WTC11 (cell line): ENCODE data around the gene RRAD. TPM values are rescaled to one million over a fixed set of nuclear protein-coding genes. Genes with fewer than 3 reads are reported as not detected.

Source experiments
- ATAC-seq: fragments of 200-7000 bp; cut with Tn5 transposase; 2 replicates; pipeline ENCODE4 v1.10.0; 2021; ENCODE audit warnings: mild to moderate bottlenecking, moderate library complexity
- CTCF ChIA-PET: fragments of 300-600 bp; sonication (Branson Sonifier 250); formaldehyde crosslinking; loops from one replicate; lab custom pipeline; 2021; ENCODE audit warnings: antibody characterized with exemption; lab: Charles Lee
- POLR2A ChIA-PET: fragments of 350-600 bp; sonication (Branson Sonifier 250); formaldehyde crosslinking; loops from one replicate; lab custom pipeline; 2021; ENCODE audit warnings: antibody characterized with exemption; lab: Charles Lee
- DNase-seq: peaks from one replicate; pipeline ENCODE4 v3.0.0; 2021; ENCODE audit warnings: low spot score
- H3K27ac Mint-ChIP-seq: 2 replicates; pipeline ENCODE4 v1.8.0; 2021; ENCODE audit warnings: mixed read lengths
- H3K27me3 Mint-ChIP-seq: 2 replicates; pipeline ENCODE4 v1.8.0; 2021; ENCODE audit warnings: low read depth, mild to moderate bottlenecking, moderate library complexity, mixed read lengths
- H3K36me3 Mint-ChIP-seq: 2 replicates; pipeline ENCODE4 v1.8.0; 2021; ENCODE audit warnings: mixed read lengths
- H3K4me1 Mint-ChIP-seq: 2 replicates; pipeline ENCODE4 v1.8.0; 2022; ENCODE audit warnings: mixed read lengths
- H3K4me3 Mint-ChIP-seq: 2 replicates; pipeline ENCODE4 v1.8.0; 2021; ENCODE audit warnings: mild to moderate bottlenecking, moderate library complexity, mixed read lengths
- H3K9me3 Mint-ChIP-seq: 2 replicates; pipeline ENCODE4 v1.8.0; 2021; ENCODE audit warnings: mixed read lengths
- CREB1 ChIP-seq: sonication (generic); formaldehyde crosslinking; IDR thresholded peaks from 2 replicates; pipeline ENCODE4 v1.8.0; 2023; ENCODE audit warnings: mild to moderate bottlenecking, missing genetic modification reagents
- EMX1 ChIP-seq: fragments of 250-450 bp; sonication (Bioruptor Pico); IDR thresholded peaks from 2 replicates; pipeline ENCODE4 v1.8.0; 2021; ENCODE audit warnings: mild to moderate bottlenecking
- FOXK1 ChIP-seq: sonication (generic); formaldehyde crosslinking; IDR thresholded peaks from 2 replicates; pipeline ENCODE4 v1.8.0; 2022; ENCODE audit warnings: mild to moderate bottlenecking, moderate library complexity, missing genetic modification reagents
- FOXP1 ChIP-seq: sonication (generic); formaldehyde crosslinking; IDR thresholded peaks from 2 replicates; pipeline ENCODE4 v1.8.0; 2022; ENCODE audit warnings: missing genetic modification reagents, mild to moderate bottlenecking, moderate library complexity, borderline replicate concordance
- IRF2 ChIP-seq: sonication (generic); formaldehyde crosslinking; IDR thresholded peaks from 2 replicates; pipeline ENCODE4 v1.8.0; 2022; ENCODE audit warnings: low read depth, missing genetic modification reagents, borderline replicate concordance
- MYBL2 ChIP-seq: sonication (generic); formaldehyde crosslinking; IDR thresholded peaks from 2 replicates; pipeline ENCODE4 v1.8.1; 2023; ENCODE audit warnings: mild to moderate bottlenecking, moderate library complexity, missing genetic modification reagents
- NFE2L1 ChIP-seq: sonication (generic); formaldehyde crosslinking; IDR thresholded peaks from 2 replicates; pipeline ENCODE4 v1.8.1; 2023; ENCODE audit warnings: missing genetic modification reagents
- SOX15 ChIP-seq: fragments of 250-450 bp; sonication (Bioruptor Pico); IDR thresholded peaks from 2 replicates; pipeline ENCODE4 v1.9.0; 2021; ENCODE audit warnings: mild to moderate bottlenecking
- SP1 ChIP-seq: sonication (generic); formaldehyde crosslinking; conservative IDR thresholded peaks from 2 replicates; pipeline ENCODE4 v1.8.1; 2022; ENCODE audit warnings: missing genetic modification reagents
- TP53 ChIP-seq: sonication (generic); formaldehyde crosslinking; IDR thresholded peaks from 2 replicates; pipeline ENCODE4 v1.8.1; 2023; ENCODE audit warnings: mild to moderate bottlenecking, missing genetic modification reagents
- ZNF121 ChIP-seq: sonication (generic); formaldehyde crosslinking; IDR thresholded peaks from 2 replicates; pipeline ENCODE4 v1.8.0; 2023; ENCODE audit warnings: missing genetic modification reagents
- ZNF219 ChIP-seq: sonication (generic); formaldehyde crosslinking; IDR thresholded peaks from 2 replicates; pipeline ENCODE4 v1.8.0; 2023; ENCODE audit warnings: missing genetic modification reagents, mild to moderate bottlenecking, borderline replicate concordance
- ZNF396 ChIP-seq: fragments of 250-450 bp; sonication (Bioruptor Pico); IDR thresholded peaks from 2 replicates; pipeline ENCODE4 v1.8.0; 2021; ENCODE audit warnings: mild to moderate bottlenecking, moderate library complexity, borderline replicate concordance
- ZNF423 ChIP-seq: fragments of 250-450 bp; sonication (Bioruptor Pico); IDR thresholded peaks from 2 replicates; pipeline ENCODE4 v2.1.2; 2022; ENCODE audit warnings: mild to moderate bottlenecking, moderate library complexity
- total RNA-seq: library from RNA; stranded (reverse); gene quantifications from 3 replicates; pipeline ENCODE4 v1.2.3, GENCODE V29; 2021
- TF ChIP-seq, protein P1 (sequence below): sonication (generic); formaldehyde crosslinking; IDR thresholded peaks from 2 replicates; pipeline ENCODE4 v1.8.1; 2023; ENCODE audit warnings: mild to moderate bottlenecking, missing genetic modification reagents
- TF ChIP-seq, protein P2 (sequence below): fragments of 250-450 bp; sonication (Bioruptor Pico); IDR thresholded peaks from 2 replicates; pipeline ENCODE4 v1.9.0; 2021; ENCODE audit warnings: mild to moderate bottlenecking
- TF ChIP-seq, protein P3 (sequence below): fragments of 250-450 bp; sonication (Bioruptor Pico); conservative IDR thresholded peaks from 2 replicates; pipeline ENCODE4 v1.9.0; 2021; ENCODE audit warnings: mild to moderate bottlenecking
- TF ChIP-seq, protein P4 (sequence below): sonication (generic); formaldehyde crosslinking; IDR thresholded peaks from 2 replicates; pipeline ENCODE4 v1.8.1; 2022; ENCODE audit warnings: low read depth, missing genetic modification reagents, borderline replicate concordance
- TF ChIP-seq, protein P5 (sequence below): sonication (generic); formaldehyde crosslinking; IDR thresholded peaks from 2 replicates; pipeline ENCODE4 v1.8.1; 2022; ENCODE audit warnings: mild to moderate bottlenecking, missing genetic modification reagents, moderate library complexity, borderline replicate concordance
- TF ChIP-seq, protein P6 (sequence below): sonication (generic); formaldehyde crosslinking; IDR thresholded peaks from 2 replicates; pipeline ENCODE4 v1.8.1; 2022; ENCODE audit warnings: mild to moderate bottlenecking, moderate library complexity, missing genetic modification reagents
- TF ChIP-seq, protein P7 (sequence below): sonication (generic); formaldehyde crosslinking; conservative IDR thresholded peaks from 2 replicates; pipeline ENCODE4 v1.8.1; 2023; ENCODE audit warnings: mild to moderate bottlenecking, low read depth, missing genetic modification reagents, moderate library complexity

The RRAD gene
- total RNA-seq, 1 experiment from 2014 or later, result 0.52 TPM

DNA sequence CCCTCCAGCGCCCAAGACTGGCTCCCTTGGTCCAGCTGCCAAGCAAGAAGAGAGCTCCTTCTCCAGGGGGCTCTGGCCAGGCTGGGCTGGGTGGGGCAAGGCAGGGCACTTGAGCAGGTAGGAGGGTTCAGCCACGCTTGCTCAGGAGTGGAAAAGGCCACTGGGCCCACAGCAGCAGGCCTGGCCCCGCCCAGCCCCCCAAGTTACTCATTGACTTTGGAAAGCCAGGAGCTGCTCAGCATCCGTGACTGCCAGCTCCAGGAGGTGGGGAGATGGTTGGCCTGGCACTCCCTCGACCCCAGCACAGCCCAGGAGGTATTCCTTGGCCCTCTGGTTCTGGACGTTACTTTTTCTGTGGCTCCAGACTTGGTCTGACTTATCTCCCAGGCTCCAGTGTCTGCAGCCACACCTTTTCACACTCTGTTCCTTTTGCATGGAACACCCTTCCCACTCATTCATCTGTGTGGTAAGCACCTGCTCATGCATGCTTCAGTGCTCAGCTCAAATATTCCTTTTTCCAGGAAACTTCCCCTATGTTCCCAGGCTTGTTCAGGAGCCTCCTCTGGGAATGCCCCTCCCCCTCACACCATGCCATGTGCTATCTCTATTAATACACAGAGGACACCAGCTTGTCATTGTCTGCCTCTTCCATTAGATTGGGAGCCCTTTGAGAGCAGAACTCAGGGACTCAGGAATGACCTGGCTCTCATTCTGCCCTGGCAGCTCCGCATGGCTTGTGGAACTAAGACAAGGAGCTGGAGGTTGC, 6.3 kb downstream of the RRAD start, which contains the start of gene CDH16 (continued):
- TF ChIP-seq, protein P1, sequence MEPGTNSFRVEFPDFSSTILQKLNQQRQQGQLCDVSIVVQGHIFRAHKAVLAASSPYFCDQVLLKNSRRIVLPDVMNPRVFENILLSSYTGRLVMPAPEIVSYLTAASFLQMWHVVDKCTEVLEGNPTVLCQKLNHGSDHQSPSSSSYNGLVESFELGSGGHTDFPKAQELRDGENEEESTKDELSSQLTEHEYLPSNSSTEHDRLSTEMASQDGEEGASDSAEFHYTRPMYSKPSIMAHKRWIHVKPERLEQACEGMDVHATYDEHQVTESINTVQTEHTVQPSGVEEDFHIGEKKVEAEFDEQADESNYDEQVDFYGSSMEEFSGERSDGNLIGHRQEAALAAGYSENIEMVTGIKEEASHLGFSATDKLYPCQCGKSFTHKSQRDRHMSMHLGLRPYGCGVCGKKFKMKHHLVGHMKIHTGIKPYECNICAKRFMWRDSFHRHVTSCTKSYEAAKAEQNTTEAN (CRISPR knock-in tag), result no peak
- TF ChIP-seq, protein P2, sequence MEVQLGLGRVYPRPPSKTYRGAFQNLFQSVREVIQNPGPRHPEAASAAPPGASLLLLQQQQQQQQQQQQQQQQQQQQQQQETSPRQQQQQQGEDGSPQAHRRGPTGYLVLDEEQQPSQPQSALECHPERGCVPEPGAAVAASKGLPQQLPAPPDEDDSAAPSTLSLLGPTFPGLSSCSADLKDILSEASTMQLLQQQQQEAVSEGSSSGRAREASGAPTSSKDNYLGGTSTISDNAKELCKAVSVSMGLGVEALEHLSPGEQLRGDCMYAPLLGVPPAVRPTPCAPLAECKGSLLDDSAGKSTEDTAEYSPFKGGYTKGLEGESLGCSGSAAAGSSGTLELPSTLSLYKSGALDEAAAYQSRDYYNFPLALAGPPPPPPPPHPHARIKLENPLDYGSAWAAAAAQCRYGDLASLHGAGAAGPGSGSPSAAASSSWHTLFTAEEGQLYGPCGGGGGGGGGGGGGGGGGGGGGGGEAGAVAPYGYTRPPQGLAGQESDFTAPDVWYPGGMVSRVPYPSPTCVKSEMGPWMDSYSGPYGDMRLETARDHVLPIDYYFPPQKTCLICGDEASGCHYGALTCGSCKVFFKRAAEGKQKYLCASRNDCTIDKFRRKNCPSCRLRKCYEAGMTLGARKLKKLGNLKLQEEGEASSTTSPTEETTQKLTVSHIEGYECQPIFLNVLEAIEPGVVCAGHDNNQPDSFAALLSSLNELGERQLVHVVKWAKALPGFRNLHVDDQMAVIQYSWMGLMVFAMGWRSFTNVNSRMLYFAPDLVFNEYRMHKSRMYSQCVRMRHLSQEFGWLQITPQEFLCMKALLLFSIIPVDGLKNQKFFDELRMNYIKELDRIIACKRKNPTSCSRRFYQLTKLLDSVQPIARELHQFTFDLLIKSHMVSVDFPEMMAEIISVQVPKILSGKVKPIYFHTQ (CRISPR knock-in tag), result no peak
- TF ChIP-seq SP1 (CRISPR knock-in tag) (no peak), ZNF121 (CRISPR knock-in tag) (no peak), ZNF219 (CRISPR knock-in tag) (no peak), EMX1 (CRISPR knock-in tag) (no peak), FOXP1 (CRISPR knock-in tag) (no peak), TP53 (CRISPR knock-in tag) (no peak)

DNA sequence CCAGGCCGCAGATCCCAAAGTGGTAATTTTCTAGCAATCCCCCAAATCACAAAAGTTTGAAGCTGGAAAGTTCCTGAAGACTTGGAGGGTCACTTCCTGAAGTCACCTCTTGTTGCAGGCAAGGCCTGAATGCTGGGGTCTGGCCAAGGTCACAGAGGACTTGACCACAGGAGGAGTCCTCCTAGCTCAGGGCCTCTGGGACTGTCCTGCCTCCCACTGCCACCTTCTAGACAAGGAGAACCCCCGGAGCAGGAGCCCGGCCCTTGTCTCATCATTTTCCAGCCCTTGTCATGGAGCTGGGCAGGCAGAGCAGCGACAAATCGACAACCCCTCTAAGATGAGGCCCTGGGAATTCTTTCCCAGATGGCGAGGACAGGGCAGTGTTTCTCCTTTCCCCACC, 7.0 kb downstream of the RRAD start:
- ChIA-PET CTCF (interaction anchor here (0.6 to 6.0 kb wide), 7 partner anchors 8 to 88 kb away, joined by 3 to 38 read pairs (median 7); partner anchors contain the start of gene NAE1), POLR2A (no interaction called here)
- Mint-ChIP-seq H3K27ac (no peak overlapping the region), H3K4me3 (no peak overlapping the region), H3K4me1 (no peaks in the 10 kb centered on the region), H3K27me3 (peaks cover 12% of the 10 kb centered on the region), H3K9me3 (no peaks in the 10 kb centered on the region), H3K36me3 (no peaks in the 10 kb centered on the region)
- DNase-seq, result no peak
- TF ChIP-seq CREB1 (CRISPR knock-in tag) (no peak), MYBL2 (CRISPR knock-in tag) (no peak), NFE2L1 (CRISPR knock-in tag) (no peak), SOX15 (no peak), FOXK1 (CRISPR knock-in tag) (no peak), ZNF396 (no peak), ZNF423 (CRISPR knock-in tag) (no peak), IRF2 (no peak)
- TF ChIP-seq, protein P3, sequence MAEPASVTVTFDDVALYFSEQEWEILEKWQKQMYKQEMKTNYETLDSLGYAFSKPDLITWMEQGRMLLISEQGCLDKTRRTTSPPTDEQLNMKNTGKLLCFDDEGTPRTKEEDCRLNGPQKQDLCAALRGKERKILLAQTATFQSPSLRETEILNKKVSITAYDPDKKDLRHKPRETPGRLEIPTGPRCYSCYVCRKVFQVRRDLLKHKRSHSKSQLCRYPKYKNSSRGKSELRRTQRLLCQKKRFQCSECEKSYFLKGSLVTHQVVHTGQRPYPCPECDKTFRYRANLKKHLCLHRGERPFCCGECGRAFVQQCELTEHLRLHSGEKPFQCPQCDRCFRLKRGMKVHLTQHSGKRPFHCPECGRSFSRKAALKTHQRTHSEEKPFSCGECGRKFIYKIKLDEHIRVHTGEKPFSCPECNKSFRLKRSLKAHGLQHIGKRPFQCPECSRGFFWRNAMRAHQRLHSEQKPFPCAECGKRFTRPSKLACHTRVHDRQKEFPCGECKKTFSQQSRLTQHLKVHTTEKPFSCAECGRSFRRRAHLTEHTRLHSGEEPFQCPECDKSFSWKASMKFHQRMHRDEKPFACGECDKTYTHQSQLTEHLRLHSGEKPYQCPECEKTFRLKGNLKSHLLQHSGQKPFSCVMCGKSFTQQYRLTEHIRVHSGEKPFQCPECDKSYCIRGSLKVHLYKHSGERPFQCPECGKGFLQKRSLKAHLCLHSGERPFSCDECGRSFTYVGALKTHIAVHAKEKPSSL (CRISPR knock-in tag), result no peak
- TF ChIP-seq, protein P4, sequence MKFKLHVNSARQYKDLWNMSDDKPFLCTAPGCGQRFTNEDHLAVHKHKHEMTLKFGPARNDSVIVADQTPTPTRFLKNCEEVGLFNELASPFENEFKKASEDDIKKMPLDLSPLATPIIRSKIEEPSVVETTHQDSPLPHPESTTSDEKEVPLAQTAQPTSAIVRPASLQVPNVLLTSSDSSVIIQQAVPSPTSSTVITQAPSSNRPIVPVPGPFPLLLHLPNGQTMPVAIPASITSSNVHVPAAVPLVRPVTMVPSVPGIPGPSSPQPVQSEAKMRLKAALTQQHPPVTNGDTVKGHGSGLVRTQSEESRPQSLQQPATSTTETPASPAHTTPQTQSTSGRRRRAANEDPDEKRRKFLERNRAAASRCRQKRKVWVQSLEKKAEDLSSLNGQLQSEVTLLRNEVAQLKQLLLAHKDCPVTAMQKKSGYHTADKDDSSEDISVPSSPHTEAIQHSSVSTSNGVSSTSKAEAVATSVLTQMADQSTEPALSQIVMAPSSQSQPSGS (CRISPR knock-in tag), result no peak
- TF ChIP-seq, protein P5, sequence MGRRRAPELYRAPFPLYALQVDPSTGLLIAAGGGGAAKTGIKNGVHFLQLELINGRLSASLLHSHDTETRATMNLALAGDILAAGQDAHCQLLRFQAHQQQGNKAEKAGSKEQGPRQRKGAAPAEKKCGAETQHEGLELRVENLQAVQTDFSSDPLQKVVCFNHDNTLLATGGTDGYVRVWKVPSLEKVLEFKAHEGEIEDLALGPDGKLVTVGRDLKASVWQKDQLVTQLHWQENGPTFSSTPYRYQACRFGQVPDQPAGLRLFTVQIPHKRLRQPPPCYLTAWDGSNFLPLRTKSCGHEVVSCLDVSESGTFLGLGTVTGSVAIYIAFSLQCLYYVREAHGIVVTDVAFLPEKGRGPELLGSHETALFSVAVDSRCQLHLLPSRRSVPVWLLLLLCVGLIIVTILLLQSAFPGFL, result no peak
- TF ChIP-seq, protein P6, sequence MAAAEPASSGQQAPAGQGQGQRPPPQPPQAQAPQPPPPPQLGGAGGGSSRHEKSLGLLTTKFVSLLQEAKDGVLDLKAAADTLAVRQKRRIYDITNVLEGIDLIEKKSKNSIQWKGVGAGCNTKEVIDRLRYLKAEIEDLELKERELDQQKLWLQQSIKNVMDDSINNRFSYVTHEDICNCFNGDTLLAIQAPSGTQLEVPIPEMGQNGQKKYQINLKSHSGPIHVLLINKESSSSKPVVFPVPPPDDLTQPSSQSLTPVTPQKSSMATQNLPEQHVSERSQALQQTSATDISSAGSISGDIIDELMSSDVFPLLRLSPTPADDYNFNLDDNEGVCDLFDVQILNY, result no peak
- TF ChIP-seq, protein P1 (CRISPR knock-in tag), result no peak
- TF ChIP-seq, protein P7, sequence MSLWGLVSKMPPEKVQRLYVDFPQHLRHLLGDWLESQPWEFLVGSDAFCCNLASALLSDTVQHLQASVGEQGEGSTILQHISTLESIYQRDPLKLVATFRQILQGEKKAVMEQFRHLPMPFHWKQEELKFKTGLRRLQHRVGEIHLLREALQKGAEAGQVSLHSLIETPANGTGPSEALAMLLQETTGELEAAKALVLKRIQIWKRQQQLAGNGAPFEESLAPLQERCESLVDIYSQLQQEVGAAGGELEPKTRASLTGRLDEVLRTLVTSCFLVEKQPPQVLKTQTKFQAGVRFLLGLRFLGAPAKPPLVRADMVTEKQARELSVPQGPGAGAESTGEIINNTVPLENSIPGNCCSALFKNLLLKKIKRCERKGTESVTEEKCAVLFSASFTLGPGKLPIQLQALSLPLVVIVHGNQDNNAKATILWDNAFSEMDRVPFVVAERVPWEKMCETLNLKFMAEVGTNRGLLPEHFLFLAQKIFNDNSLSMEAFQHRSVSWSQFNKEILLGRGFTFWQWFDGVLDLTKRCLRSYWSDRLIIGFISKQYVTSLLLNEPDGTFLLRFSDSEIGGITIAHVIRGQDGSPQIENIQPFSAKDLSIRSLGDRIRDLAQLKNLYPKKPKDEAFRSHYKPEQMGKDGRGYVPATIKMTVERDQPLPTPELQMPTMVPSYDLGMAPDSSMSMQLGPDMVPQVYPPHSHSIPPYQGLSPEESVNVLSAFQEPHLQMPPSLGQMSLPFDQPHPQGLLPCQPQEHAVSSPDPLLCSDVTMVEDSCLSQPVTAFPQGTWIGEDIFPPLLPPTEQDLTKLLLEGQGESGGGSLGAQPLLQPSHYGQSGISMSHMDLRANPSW (CRISPR knock-in tag), result no peak
- no peak for ATAC-seq
